HG02981 (cell line): ENCODE results near the gene PPP1R9A.
"Not testable (repeated sequence)": the region's sequence is repeated elsewhere in the genome, so short reads cannot be mapped to it uniquely, and the experiment has no call there.

Source experiments
- ATAC-seq: cut with Tn5 transposase; IDR thresholded peaks from one replicate; pipeline ENCODE4 v1.9.1; 2021; ENCODE audit warnings: mild to moderate bottlenecking, moderate library complexity; ENCODE audit not compliant: unreplicated experiment

Gene PPP1R9A

GRCh38 chr7:94972296-94972695, 64.9 kb downstream of the PPP1R9A start:
- ATAC-seq = no peak

DNA sequence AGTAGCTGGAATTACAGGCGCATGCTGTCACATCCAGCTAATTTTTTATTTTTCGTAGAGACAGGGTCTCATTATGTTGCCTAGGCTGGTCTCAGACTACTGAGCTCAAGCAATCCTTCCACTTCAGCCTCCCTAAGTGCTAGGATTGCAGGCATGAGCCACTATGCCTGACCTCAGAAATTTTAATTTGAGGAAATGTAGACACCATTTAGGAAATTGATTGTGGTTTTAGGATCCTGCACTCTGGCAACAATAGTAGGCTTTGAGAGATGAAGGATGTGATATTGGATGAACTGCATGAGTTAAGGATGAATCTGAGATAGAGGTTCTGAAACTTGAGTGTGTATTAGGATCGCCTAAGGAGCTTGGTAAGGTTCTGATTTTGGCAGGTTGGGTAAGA, 66.5 kb downstream of the PPP1R9A start:
- ATAC-seq = no peak

- no peak for ATAC-seq
Observed at GRCh38 chr7:94974423-94974822, 67.0 kb downstream of the PPP1R9A start.

GRCh38 chr7:94975336-94975735, 67.9 kb downstream of the PPP1R9A start:
- ATAC-seq = no peak

DNA sequence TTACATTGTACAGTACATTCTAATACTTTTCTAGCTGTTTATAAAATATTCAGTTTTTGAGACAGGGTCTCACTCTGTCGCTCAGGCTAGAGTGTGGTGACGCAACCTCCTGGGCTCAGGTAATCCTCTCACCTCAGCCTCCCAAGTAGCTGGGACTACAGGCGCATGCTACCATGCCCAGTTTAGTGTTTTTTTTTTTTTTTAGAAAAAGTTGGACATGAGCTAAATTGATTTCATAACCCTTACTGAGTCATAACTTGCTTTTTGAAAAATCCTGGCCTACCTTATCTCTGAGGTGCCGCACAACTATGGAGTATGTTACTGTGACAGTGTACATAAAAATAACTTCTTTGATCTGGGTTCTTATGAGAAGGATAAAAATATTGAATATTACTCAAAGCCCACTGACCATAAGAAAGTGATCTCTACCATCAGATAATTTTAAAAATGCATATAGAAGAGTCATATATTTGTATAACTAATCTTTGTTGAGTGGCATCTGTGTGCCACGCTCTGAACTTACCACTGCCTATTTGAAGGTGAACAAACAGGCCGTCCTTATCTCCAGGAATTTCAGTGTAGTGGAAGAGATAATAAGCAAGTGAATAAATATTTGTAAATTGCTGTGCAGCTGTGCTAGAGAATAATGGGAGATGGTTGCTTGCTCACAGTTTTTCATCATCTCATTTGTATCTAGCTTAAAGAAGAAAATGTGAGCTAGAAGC, 73.2 kb downstream of the PPP1R9A start:
- no peak for ATAC-seq

DNA sequence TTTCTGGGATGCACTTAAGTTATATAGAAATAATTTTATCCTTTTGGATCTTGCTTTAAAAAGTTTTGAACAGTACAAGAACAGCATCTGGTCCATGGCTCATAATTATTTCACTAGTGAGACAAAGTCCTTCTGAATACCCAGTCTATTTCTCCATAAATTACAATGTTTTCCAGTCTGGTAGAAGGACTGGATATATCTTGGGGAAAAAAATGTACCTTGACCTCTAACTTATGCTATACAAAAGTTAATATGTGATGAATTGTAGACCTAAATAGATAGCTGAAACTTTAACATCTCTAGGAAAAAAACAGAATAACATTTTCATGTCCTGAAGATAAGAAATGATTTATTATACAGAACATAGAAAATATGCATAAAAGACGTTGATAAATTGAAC, 88.5 kb downstream of the PPP1R9A start:
- no peak for ATAC-seq

DNA sequence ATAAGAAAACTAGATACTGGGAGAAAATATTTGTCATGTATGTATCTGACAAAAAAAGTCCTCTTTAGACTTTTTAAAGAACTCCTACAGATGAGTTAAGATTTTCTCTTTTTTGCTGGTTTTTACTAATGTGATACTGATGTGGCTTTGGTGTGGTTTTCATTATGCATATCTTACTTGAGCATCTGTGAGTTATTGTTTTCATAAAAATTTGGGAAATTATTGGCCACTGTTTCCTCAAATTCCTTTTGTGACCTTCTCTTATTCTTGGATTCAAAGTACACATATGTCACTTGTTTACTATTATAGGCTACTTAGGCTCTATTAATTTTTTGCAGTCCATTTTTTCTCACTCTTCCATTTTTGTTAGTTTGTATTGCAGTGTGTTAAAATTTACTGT, 89.0 kb downstream of the PPP1R9A start:
- ATAC-seq = no peak

DNA sequence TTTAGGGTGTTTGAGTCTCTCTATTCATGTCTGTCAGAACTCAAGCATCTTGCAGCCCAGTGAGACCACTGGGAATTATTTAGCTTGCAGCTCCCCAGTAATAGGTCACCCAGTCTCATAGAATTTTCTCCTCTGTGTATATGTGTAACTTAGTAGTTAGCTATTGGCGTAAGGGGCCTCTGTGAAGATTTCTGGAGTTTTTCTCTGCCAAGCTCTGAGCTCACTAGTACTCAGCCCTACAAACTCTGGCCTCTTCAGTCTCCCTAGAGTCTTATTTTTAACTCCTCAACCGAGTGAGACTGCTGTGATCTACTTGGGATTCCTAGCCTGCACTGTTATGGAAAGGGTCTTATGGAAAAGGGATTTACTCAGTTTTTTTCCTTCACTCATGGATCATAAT, 90.2 kb downstream of the PPP1R9A start:
- ATAC-seq = no peak

DNA sequence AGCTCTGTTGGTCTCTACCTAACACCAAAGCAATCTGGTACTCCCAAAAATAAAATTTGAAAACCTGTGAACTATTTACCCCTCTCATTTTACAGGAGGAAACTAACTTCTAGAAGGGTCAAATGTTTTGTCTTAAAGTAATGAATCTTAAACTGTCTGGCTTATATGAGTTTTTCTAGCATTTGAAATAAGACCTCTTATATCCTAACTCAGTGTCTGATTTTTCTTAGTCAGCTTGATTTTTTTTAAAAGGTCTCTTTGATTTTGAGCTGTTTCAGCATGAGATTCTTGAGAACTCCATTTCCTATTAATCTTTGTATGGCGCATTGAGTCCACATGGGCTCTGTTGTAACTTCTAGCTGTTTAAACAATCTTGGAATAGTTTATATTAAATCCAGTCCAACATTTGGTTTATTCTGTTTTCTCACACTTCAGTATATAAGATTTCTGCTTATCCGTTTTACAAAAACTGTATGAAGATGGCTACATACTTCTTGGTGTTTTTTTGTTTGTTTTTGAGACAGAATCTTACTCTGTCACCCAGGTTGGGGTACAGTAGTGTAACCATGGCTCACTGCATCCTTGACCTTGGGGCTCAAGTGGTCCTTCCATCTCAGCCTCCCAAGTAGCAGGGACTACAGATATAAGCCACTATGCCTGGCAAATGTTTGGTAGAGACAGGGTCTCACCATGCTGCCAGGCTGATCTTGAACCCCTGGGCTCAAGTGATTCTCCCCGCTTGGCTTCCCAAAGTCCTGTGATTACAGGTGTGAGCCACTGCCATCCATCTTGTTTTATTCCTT, 91.1 kb downstream of the PPP1R9A start:
- ATAC-seq = no peak

GRCh38 chr7:94999069-94999351, 91.6 kb downstream of the PPP1R9A start:
- no peak for ATAC-seq

DNA sequence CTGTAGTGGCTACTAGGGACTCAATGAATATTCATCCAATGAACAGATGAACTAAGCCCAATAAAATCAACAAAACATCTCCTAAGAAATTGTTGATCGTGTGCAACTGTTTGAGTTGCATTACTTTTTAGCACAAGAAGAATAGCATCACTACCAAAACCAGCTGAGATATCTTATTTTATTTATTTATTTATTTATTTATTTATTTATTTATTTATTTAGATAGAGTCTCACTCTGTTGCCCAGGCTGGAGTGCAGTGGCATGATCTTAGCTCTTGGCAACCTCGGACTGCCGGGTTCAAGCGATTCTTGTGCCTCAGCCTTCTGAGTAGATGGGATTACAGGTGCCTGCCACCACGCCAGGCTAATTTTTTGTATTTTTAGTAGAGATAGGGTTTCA, 92.2 kb downstream of the PPP1R9A start:
- ATAC-seq = not testable (repeated sequence)

GRCh38 chr7:95001258-95001657, 93.9 kb downstream of the PPP1R9A start:
- ATAC-seq = no peak

DNA sequence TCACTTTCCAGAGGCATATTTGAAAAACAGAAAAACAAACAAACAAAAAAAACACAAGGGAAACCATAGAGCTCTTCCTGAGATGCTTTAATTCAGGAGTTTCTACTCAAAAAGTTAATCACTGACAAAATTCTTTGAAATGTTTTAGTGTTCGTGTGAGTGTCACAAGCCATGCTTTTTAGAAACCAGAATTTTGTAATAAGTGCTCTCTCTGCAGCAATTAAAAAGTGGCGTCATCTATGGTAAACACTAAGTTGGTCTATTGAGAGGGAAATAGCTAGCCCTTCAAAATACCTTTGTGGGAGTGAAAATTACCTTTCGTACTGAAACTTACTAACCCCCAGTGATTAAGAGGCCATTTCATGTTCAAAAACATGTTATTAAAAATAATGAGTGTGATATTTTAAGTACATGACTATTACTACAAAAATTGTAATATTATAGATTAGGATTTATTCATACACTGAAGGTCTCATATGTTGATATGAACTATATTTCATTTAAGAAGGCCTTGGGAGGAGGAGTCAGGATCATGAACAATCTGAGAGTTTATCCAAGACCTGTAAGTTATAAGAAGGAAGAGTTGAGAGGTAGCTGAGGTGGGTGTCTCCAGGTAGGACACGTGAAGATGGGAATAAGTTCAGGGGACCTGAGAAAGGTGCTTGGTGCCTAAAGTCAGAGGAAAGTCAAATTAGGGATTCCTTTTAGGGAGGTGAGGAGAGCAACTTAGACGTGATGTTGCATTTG, 94.6 kb downstream of the PPP1R9A start:
- ATAC-seq = no peak

DNA sequence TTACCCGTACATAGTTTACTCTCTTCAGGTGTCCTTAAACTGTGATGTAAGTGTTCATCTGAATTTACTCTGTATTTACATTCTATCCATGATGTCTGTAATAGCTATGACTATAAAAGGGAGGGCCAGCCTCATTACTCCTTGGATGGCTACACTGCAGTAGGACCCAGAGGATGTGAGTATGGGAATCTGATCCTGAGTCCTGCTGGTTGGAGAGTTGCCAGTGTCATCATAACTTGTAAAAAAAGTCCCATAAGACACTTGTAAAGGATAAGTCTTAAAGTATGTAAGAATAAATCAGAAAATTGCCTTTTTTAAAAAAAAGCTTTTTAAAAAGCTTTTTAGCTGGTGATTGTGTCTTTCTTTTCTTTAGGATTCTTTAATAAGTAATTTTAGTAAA, 95.4 kb downstream of the PPP1R9A start:
- no peak for ATAC-seq

DNA sequence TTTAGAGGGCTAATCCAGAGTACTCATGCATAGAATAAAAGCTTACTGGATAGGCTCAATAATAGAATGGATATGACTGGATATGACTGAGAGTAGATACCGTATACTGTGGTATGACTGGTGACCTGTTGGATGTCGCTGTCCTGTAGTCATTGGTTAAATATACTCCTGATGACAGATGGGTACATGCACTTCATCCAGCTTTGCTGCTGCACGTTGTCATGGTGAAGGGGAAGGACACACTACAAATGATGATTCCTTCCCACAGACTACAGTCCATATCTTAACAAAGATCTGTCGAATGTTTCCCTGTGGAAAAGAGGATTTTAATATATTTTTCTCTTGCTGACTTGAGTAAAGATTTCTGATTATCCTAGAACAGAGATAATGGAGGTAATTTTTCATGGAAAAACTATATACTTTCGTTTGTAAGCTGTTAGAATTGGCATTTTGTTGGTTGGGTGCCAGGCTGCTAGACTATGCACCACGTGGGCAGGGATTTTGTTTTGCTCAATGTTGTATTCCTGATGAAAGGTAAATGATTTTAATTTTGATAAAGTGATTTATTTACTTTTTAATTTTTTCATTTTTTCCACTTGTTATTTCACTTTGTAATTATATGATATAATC, 97.3 kb downstream of the PPP1R9A start:
- ATAC-seq = no peak

DNA sequence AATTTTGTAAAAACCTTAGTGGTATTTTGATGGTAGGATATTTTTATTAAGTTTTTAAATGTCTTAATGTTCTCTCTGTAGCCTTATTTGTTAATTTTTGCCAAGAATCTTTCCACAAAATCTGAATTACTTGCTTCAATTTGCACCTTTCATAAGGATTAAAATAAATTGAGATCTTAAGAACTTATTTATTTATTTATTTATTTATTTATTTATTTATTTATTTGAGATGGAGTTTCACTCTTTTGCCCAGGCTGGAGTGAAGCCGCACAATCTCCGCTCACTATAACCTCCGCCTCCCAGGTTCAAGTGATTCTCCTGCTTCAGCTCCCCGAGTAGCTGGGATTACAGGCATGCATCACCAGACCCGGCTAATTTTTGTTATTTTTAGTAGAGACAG, 98.6 kb downstream of the PPP1R9A start:
- no peak for ATAC-seq

DNA sequence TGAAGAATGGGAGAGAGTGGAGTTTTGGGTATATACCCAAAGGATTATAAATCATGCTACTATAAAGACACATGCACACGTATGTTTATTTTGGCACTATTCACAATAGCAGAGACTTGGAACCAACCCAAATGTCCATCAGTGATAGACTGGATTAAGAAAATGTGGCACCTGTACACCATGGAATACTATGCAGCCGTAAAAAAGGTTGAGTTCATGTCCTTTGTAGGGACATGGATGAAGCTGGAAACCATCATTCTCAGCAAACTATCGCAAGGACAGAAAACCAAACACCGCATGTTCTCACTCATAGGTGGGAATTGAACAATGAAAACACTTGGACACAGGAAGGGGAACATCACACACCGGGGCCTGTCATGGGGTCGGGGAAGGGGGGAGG, 101.4 kb downstream of the PPP1R9A start:
- ATAC-seq = not testable (repeated sequence)

- ATAC-seq = no peak
Observed at GRCh38 chr7:95011146-95011928, 103.9 kb downstream of the PPP1R9A start.

GRCh38 chr7:95011995-95012394, 104.6 kb downstream of the PPP1R9A start:
- ATAC-seq = no peak

- no peak for ATAC-seq
Observed at GRCh38 chr7:95018021-95018420, 110.6 kb downstream of the PPP1R9A start.

- no peak for ATAC-seq
Observed at GRCh38 chr7:95026018-95026417, 118.6 kb downstream of the PPP1R9A start.
